IPS DF 6.9 (cell line): ENCODE measurements around the gene HSPB1.
"Not testable (repeated sequence)": the region's sequence is repeated elsewhere in the genome, so short reads cannot be mapped to it uniquely, and the experiment has no call there.

Source experiments
- DNase-seq: peaks from one replicate; pipeline ENCODE4 v3.0.0-alpha.2; 2013; ENCODE audit warnings: low read depth, low spot score
- H3K27ac ChIP-seq: one replicate; pipeline ENCODE4 v1.5.1; 2013; ENCODE audit warnings: low read length, control low read depth
- H3K27me3 ChIP-seq: 2 replicates; pipeline ENCODE4 v1.6.1; 2013; ENCODE audit warnings: mild to moderate bottlenecking, low read length; ENCODE audit not compliant: control insufficient read depth, insufficient read depth
- H3K36me3 ChIP-seq: 2 replicates; pipeline ENCODE4 v1.6.1; 2013; ENCODE audit warnings: low read length; ENCODE audit not compliant: control insufficient read depth, insufficient read depth
- H3K4me1 ChIP-seq: 2 replicates; pipeline ENCODE4 v1.6.1; 2013; ENCODE audit warnings: low read length; ENCODE audit not compliant: control insufficient read depth, insufficient read depth
- H3K4me3 ChIP-seq: 2 replicates; pipeline ENCODE4 v1.5.1; 2013; ENCODE audit warnings: mild to moderate bottlenecking, low read length
- H3K9me3 ChIP-seq: 2 replicates; pipeline ENCODE4 v1.6.1; 2013; ENCODE audit warnings: low read length, inconsistent platforms; ENCODE audit not compliant: control insufficient read depth, insufficient read depth
- WGBS: extraction: QIAGEN DNeasy Blood & Tissue Kit; methylation state at CpG from one replicate; pipeline ENCODE4 v1.1.7; 2013; ENCODE audit warnings: mixed read lengths, missing lambda C conversion rate; ENCODE audit not compliant: insufficient read length, insufficient coverage; 5-methylcytosine and 5-hydroxymethylcytosine counted together

The HSPB1 gene

GRCh38 chr7:76267107-76267893 lies 35.2 kb upstream of the HSPB1 start:
- peaks cover 10% of the 10 kb centered on the region for H3K4me1 ChIP-seq
- no peak for DNase-seq
- no peak overlapping the region for H3K27ac ChIP-seq
- H3K36me3 ChIP-seq: no peaks in the 10 kb centered on the region
- H3K27me3 ChIP-seq: no peaks in the 10 kb centered on the region
- peak overlapping the region; percentile 60; the same call in 1 of the 2 replicates for H3K4me3 ChIP-seq
- H3K9me3 ChIP-seq: no peaks in the 10 kb centered on the region
- WGBS: no CpG with 5 or more reads among the region's 68 CpGs

GRCh38 chr7:76267894-76268183 lies 34.6 kb upstream of the HSPB1 start:
- Histone ChIP-seq H3K27me3 (no peaks in the 10 kb centered on the region), H3K27ac (no peak overlapping the region), H3K9me3 (no peaks in the 10 kb centered on the region), H3K4me3 (no peak overlapping the region), H3K36me3 (no peaks in the 10 kb centered on the region), H3K4me1 (peaks cover 10% of the 10 kb centered on the region)
- WGBS: no CpG with 5 or more reads among the region's 4 CpGs
- DNase-seq: no peak

GRCh38 chr7:76268376-76268775 lies 34.1 kb upstream of the HSPB1 start:
- H3K9me3 ChIP-seq: no peaks in the 10 kb centered on the region
- no peak for DNase-seq
- peaks cover 11% of the 10 kb centered on the region for H3K4me1 ChIP-seq
- no peaks in the 10 kb centered on the region for H3K36me3 ChIP-seq
- no peak overlapping the region for H3K27ac ChIP-seq
- no peak overlapping the region for H3K4me3 ChIP-seq
- H3K27me3 ChIP-seq: no peaks in the 10 kb centered on the region
- WGBS: no CpG with 5 or more reads among the region's 5 CpGs

GRCh38 chr7:76269895-76270294 lies 32.6 kb upstream of the HSPB1 start:
- Histone ChIP-seq H3K9me3 (no peaks in the 10 kb centered on the region), H3K27me3 (no peaks in the 10 kb centered on the region), H3K36me3 (no peaks in the 10 kb centered on the region), H3K4me1 (peaks cover 14% of the 10 kb centered on the region), H3K4me3 (no peak overlapping the region), H3K27ac (no peak overlapping the region)
- WGBS: no CpG with 5 or more reads among the region's 5 CpGs
- no peak for DNase-seq

DNA sequence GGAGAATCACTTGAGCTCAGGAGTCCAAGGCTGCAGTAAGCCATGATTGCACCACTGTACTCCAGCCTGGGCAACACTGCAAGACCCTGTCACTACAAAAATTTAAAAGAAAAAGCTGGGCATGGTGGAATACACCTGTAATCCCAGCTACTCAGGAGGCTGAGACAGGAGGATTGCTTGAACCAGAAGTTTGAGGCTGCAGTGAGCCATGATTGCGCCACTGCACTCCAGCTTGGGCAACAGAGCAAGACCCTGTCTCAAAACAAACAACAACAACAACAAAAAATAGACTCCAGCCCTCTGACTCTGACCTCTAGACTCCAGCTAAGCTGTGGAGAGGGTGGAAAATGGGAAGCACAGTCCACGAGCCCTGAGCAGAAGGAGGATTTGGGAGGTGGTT lies 31.1 kb upstream of the HSPB1 start:
- DNase-seq, H3K4me3 ChIP-seq, H3K27ac ChIP-seq, H3K9me3 ChIP-seq, H3K27me3 ChIP-seq, H3K36me3 ChIP-seq: not testable (repeated sequence)
- H3K4me1 ChIP-seq: peaks cover 14% of the 10 kb centered on the region
- no CpG with 5 or more reads among the region's 2 CpGs for WGBS

DNA sequence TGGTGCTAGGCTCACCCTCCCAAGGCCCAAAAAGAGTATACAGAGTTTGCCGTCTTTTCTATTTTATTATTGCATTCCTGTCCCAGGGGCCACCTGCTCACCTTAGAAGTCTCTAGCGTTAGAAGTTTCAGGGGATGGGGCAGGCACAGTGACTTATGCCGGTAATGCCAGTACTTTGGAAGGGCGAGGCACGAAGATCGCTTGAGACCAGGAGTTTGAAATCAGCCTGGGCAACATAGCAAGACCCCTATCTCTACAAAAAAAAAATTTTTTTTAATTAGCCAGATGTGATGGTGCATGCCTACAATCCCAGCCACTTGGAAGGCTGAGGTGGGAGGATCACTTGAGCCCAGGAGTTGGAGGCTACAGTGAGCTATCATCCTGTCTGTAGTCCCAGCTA lies 30.3 kb upstream of the HSPB1 start:
- H3K9me3 ChIP-seq: no peaks in the 10 kb centered on the region
- H3K4me3 ChIP-seq: no peak overlapping the region
- no peak for DNase-seq
- H3K36me3 ChIP-seq: no peaks in the 10 kb centered on the region
- no peaks in the 10 kb centered on the region for H3K27me3 ChIP-seq
- no peak overlapping the region for H3K27ac ChIP-seq
- H3K4me1 ChIP-seq: peaks cover 13% of the 10 kb centered on the region
- no CpG with 5 or more reads among the region's 6 CpGs for WGBS

DNA sequence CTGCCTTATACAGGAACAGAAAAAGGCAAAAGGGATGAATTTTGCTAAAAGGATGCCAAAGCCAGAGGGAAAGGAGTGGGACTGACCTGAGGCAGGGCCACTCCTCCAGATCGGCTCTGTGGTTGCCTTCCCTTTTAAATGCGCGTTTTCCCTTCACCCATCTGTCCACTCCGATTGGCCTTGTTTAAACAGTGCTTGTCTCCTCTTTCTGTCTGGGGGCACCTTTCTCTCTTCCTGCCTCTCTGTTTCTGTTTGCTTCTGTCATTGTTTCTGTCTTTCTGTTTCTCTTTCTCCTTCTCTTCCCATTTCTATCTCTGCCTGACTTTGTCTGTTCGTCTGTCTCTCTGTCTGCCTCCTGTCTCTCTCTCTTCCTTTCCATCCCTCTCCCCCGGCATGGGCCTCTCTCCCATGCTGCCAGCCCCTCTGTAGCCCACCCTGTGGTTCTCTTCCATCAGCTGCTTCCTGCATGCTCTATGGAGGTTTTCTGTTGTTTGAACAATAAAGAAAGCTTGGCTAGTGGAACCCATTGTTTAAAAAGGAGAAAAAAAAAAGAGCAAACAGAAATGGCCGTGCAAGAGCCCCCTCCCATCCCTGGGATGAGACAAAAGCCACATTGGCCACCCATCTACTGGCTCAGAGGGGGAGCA lies 29.5 kb upstream of the HSPB1 start:
- H3K36me3 ChIP-seq: no peaks in the 10 kb centered on the region
- WGBS: no CpG with 5 or more reads among the region's 7 CpGs
- H3K4me1 ChIP-seq: peaks cover 11% of the 10 kb centered on the region
- no peak for DNase-seq
- H3K4me3 ChIP-seq: no peak overlapping the region
- no peaks in the 10 kb centered on the region for H3K9me3 ChIP-seq
- no peak overlapping the region for H3K27ac ChIP-seq
- H3K27me3 ChIP-seq: no peaks in the 10 kb centered on the region

GRCh38 chr7:76273503-76273902 lies 29.0 kb upstream of the HSPB1 start:
- Histone ChIP-seq H3K36me3 (no peaks in the 10 kb centered on the region), H3K27ac (no peak overlapping the region), H3K27me3 (no peaks in the 10 kb centered on the region), H3K4me3 (no peak overlapping the region), H3K9me3 (no peaks in the 10 kb centered on the region), H3K4me1 (peaks cover 10% of the 10 kb centered on the region)
- WGBS: no CpG with 5 or more reads among the region's 5 CpGs
- DNase-seq: no peak

DNA sequence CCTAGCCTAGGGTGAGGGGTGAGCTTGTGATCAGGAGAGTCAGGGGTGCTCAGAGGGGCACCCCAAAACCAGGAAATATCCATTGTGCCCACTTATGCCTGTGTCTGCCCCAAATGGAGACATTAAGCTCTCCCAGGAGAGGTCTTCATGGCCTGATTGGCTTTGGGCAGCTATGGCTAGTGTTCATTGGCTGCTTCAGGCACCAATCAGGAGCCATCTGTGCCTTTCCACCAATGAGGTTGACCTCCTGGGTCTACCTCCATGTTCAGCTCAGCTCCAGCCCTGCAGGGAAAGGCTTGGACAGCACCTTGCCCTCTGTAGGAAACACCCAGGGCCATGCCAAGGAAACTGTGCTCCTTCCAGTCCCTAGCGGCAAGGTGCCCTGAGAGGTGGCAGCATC lies 23.9 kb upstream of the HSPB1 start:
- H3K27me3 ChIP-seq: peaks cover 6% of the 10 kb centered on the region; the same call in 1 of the 2 replicates
- H3K9me3 ChIP-seq: no peaks in the 10 kb centered on the region
- no peak overlapping the region for H3K27ac ChIP-seq
- no peak overlapping the region for H3K4me3 ChIP-seq
- H3K4me1 ChIP-seq: peaks cover 2% of the 10 kb centered on the region; the same call in 1 of the 2 replicates
- no CpG with 5 or more reads among the region's 1 CpG for WGBS
- no peak for DNase-seq
- no peaks in the 10 kb centered on the region for H3K36me3 ChIP-seq

DNA sequence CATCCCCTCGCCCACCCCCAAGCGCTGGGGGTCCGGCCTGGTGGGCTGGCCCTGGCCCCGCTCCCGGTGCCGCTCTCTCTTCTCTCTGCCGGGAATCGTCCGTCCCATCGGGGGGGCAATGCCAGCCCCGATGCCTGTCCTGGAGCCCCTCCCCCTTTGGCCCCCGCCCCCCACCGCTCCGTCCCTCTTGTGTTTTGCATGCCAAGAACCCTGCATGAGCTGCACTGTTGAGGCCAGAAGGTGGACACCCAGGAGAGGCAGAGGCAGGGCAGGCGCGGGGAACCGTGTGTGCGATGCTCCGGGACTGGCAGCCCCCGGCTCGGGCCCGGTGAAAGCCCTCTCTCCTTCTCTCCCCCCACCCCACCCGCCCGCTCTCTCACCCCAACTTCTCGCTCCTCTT lies 22.1 kb upstream of the HSPB1 start:
- Histone ChIP-seq H3K4me3 (peak overlapping the region; percentile 23; the same call in 1 of the 2 replicates), H3K27ac (no peak overlapping the region), H3K36me3 (no peaks in the 10 kb centered on the region; the same call in 1 of the 2 replicates), H3K27me3 (peaks cover 6% of the 10 kb centered on the region; the same call in 1 of the 2 replicates), H3K9me3 (no peaks in the 10 kb centered on the region), H3K4me1 (no peaks in the 10 kb centered on the region)
- no peak for DNase-seq
- no CpG with 5 or more reads among the region's 25 CpGs for WGBS
